CD4-positive, alpha-beta T cell treated with Interleukin-10 for 1 hour (primary cell): ENCODE measurements around the gene RPN1.
"Not testable (repeated sequence)": the region's sequence is repeated elsewhere in the genome, so short reads cannot be mapped to it uniquely, and the experiment has no call there.

Experiments
- DNase-seq: peaks from one replicate; pipeline ENCODE4 v3.0.0-alpha.2; 2020

RPN1 gene

GRCh38 chr3:128650096-128651050 lies at the start of gene RPN1:
TSS of gene RPN1 (minus strand) at chr3:128650818. CDS start at chr3:128650800, 18 bp downstream.
- DNase-seq = peak; percentile 96

- no peak for DNase-seq
Observed at GRCh38 chr3:128698211-128699047, 47.8 kb upstream of the RPN1 start.

GRCh38 chr3:128697341-128697740 lies 46.7 kb upstream of the RPN1 start:
- DNase-seq = no peak

GRCh38 chr3:128693696-128694095 lies 43.1 kb upstream of the RPN1 start:
- DNase-seq = no peak

- no peak for DNase-seq
Observed at GRCh38 chr3:128689060-128689459, 38.4 kb upstream of the RPN1 start.

GRCh38 chr3:128686465-128686864 lies 35.8 kb upstream of the RPN1 start:
- no peak for DNase-seq

- DNase-seq = no peak
Observed at GRCh38 chr3:128684986-128685726, 34.5 kb upstream of the RPN1 start.

- no peak for DNase-seq
Observed at GRCh38 chr3:128683957-128684356, 33.3 kb upstream of the RPN1 start.

GRCh38 chr3:128681369-128681829 lies 30.8 kb upstream of the RPN1 start:
- DNase-seq = no peak

- DNase-seq = peak; percentile 97
Observed at GRCh38 chr3:128680603-128681368, 30.2 kb upstream of the RPN1 start.

- DNase-seq = no peak
Observed at GRCh38 chr3:128679338-128679737, 28.7 kb upstream of the RPN1 start.

GRCh38 chr3:128675802-128676201 lies 25.2 kb upstream of the RPN1 start:
- not testable (repeated sequence) for DNase-seq

- DNase-seq = no peak
Observed at GRCh38 chr3:128674161-128674784, 23.7 kb upstream of the RPN1 start.

GRCh38 chr3:128667641-128668040 lies 17.0 kb upstream of the RPN1 start:
- DNase-seq = no peak

GRCh38 chr3:128665362-128666021 lies 14.9 kb upstream of the RPN1 start:
- DNase-seq = no peak

GRCh38 chr3:128663151-128663550 lies 12.5 kb upstream of the RPN1 start:
- DNase-seq = no peak

GRCh38 chr3:128655531-128655930 lies 4.9 kb upstream of the RPN1 start:
- DNase-seq = no peak

GRCh38 chr3:128653993-128654805 lies 3.6 kb upstream of the RPN1 start:
- peak; percentile 74 for DNase-seq

GRCh38 chr3:128653383-128653992 lies 2.9 kb upstream of the RPN1 start:
- not testable (repeated sequence) for DNase-seq
